ENCODE measurements around the gene EIF3L.

DNA sequence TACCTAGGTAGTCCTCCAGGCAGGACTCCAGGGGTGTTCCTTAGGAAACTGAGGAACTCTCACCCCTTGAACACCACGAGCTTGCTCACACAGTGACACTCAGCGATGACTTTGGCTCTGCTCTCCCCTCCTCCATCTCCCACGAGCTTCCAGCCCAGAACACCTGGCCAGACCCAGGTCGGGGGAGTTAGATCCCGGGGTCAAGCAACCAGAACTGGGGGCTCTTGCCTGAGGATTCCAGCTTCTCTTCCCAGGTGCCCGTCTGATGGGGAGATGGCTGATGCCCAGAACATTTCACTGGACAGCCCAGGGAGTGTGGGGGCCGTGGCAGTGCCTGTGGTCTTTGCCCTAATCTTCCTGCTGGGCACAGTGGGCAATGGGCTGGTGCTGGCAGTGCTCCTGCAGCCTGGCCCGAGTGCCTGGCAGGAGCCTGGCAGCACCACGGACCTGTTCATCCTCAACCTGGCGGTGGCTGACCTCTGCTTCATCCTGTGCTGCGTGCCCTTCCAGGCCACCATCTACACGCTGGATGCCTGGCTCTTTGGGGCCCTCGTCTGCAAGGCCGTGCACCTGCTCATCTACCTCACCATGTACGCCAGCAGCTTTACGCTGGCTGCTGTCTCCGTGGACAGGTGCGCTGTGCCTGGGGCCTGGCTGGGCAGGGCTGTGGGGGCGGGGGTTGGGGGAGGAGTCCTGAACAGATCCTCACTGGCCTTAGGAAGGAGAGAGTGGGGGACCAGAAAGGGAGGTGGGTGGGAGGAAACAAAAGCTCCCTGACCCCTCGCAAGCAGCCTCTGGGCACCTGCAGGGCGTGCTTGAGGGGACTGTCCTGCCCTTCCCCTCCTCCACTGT lies 25.9 kb upstream of the EIF3L start, which contains the start of gene GALR3:
- TF ChIP-seq ZNF699 (CRISPR knock-in tag; IDR thresholded peaks at IDR 0.05; ENCODE audit: insufficient replicate concordance) (no peak), TAF1 (IDR thresholded peaks at IDR 0.05; ENCODE audit: control insufficient read depth, extremely low read depth, insufficient read depth, low read length, severe bottlenecking) (no peak), NFE2L1 (tag; IDR thresholded peaks at IDR 0.05; ENCODE audit: borderline replicate concordance, low read depth) (no peak)
- TF ChIP-seq, protein P1, sequence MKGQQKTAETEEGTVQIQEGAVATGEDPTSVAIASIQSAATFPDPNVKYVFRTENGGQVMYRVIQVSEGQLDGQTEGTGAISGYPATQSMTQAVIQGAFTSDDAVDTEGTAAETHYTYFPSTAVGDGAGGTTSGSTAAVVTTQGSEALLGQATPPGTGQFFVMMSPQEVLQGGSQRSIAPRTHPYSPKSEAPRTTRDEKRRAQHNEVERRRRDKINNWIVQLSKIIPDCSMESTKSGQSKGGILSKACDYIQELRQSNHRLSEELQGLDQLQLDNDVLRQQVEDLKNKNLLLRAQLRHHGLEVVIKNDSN (CRISPR knock-in tag; IDR thresholded peaks at IDR 0.05), result no peak

Measured in K562 (cell line).